Heart right ventricle (tissue), 16 donors: ENCODE results near the gene ANKRD60. TPM values are rescaled to one million over a fixed set of nuclear protein-coding genes. Genes with fewer than 3 reads are reported as not detected.

Experiments used
- ATAC-seq, 8 donors: fragments of 200-7000 bp; cut with Tn5 transposase; one replicate each; pipeline ENCODE4 v1.9.1; 2020; ENCODE audit warnings: mild to moderate bottlenecking in 8 of 8, moderate library complexity in 8 of 8, moderate number of reproducible peaks in 1 of 8
- DNase-seq, 2 donors: peaks; one replicate each; pipeline ENCODE4 v3.0.0-alpha.2; 2020
- H3K27ac ChIP-seq, 10 donors: fragments of 200-600 bp; sonication (generic) in 2 of 10; one replicate each; pipeline versions ENCODE4 v1.5.0 to v1.8.0; 2020 to 2022; ENCODE audit warnings: mild to moderate bottlenecking in 3 of 10
- H3K27me3 ChIP-seq, 7 donors: fragments of 200-600 bp; one replicate each; pipeline ENCODE4 v1.8.0; 2021 to 2022; ENCODE audit warnings: mild to moderate bottlenecking in 2 of 7
- H3K36me3 ChIP-seq, 9 donors: fragments of 200-600 bp; sonication (generic) in 1 of 9; one replicate each; pipeline versions ENCODE4 v1.5.0 to v1.8.0; 2020 to 2022; ENCODE audit warnings: mild to moderate bottlenecking in 2 of 9
- H3K4me1 ChIP-seq, 9 donors: fragments of 200-600 bp; sonication (generic) in 1 of 9; one replicate each; pipeline versions ENCODE4 v1.5.0 to v1.8.0; 2020 to 2022; ENCODE audit warnings: mild to moderate bottlenecking in 4 of 9
- H3K4me3 ChIP-seq, 10 donors: fragments of 200-600 bp; sonication (generic) in 2 of 10; one replicate each; pipeline versions ENCODE4 v1.5.0 to v1.8.0; 2020 to 2022; ENCODE audit warnings: mild to moderate bottlenecking in 7 of 10, moderate library complexity in 2 of 10
- H3K9me3 ChIP-seq, 11 donors: fragments of 200-600 bp in 10 of 11; sonication (generic) in 2 of 11; one replicate each; pipeline versions ENCODE4 v1.5.0 to v1.8.0; 2013 to 2022; ENCODE audit warnings: mild to moderate bottlenecking in 2 of 11, control low read depth in 1 of 11, moderate library complexity in 1 of 11
- CTCF ChIP-seq, 9 donors: fragments of 200-600 bp; sonication (generic) in 2 of 9; IDR thresholded peaks; one replicate each; pipeline versions ENCODE4 v1.5.0 to v1.8.0; 2021 to 2022; ENCODE audit warnings: antibody characterized with exemption in 9 of 9, mild to moderate bottlenecking in 5 of 9, moderate library complexity in 1 of 9
- WGBS, 2 donors: extraction: QIAGEN DNeasy Blood & Tissue Kit; methylation state at CpG; one replicate each; pipeline ENCODE4 v1.1.7; 2013; ENCODE audit warnings: inconsistent platforms in 1 of 2; 5-methylcytosine and 5-hydroxymethylcytosine counted together
- intact Hi-C, 10 donors: fragments of 100-400 bp; cut with DNase I; formaldehyde crosslinking; loops; one replicate each; pipeline versions ENCODE4 v1.11.1 to v1.14.2; 2022
- polyA plus RNA-seq, 2 donors: library from polyadenylated mRNA; stranded (reverse); fragments of 200-250 nt; gene quantifications; one replicate each; pipeline ENCODE4 v1.2.3, GENCODE V29; 2013
- total RNA-seq, 10 donors: library from RNA; stranded (reverse); fragmentation: NEBNext Ultra II Directional in 3 of 10; extraction: Animal tissue kit (Norgen Biotek cat#: 25700) in 3 of 10; gene quantifications; one replicate each; pipeline versions ENCODE4 v1.2.1 to v1.2.4, GENCODE V29; 2021 to 2023
- donor health status: Arrhythmogenic right ventricular cardiomyopathy.
- donor health status: ischemic (EF 13 %, LVEDD 7.1; RV severe dilation, severe dysfunction).
- donor health status: healthy with polysubstance abuse.
- donor health status: DM: no; HTN: yes; CAD: no.
- donor health status: DM: no; HTN: no; CAD: no.
- donor health status: ischemic (EF 25% LVEDD 6.9; RV normal size, moderate dysfunction).
- donor health status: ischemic (EF 25% LVEDD 5.7; RV mildly dilated, moderate dysfunction).
- donor health status: healthy.
- donor health status: DM: yes; HTN: yes; CAD: no.
- donor health status: Ischemic cardiomyopathy.
- donor health status: ischemic (EF 35%, LVEDD 5.7; RV mildly dilated, moderate dysfunction).
- donor health status: nonischemic (EF 11% LVEDD 7.7; RV severe dilation, severe dysfunction).
- donor health status: DM: yes; HTN: yes; CAD: no.
- donor health status: PGD.
- donor health status: ischemic (EF 29% LVEDD 5.4; RV normal size, mild dysfunction).
- donor health status: nonischemic (EF 23%, LVEDD 6.1; RV moderate dilation, normal function).

Gene ANKRD60
- total and polyA plus RNA-seq, 12 donors: not detected

- Histone ChIP-seq H3K9me3 (peaks cover 0 to 11% (median 0%) of the 10 kb centered on the region in 11 donors), H3K27ac (no peak overlapping the region), H3K36me3 (peaks cover 0 to 37% (median 12%) of the 10 kb centered on the region in 9 donors), H3K4me1 (no peaks in the 10 kb centered on the region), H3K4me3 (no peak overlapping the region), H3K27me3 (no peaks in the 10 kb centered on the region)
- intact Hi-C loops: loop anchor here in 1 of 10 donors (10.0 kb wide), 1 partner anchor 60 kb away; no protein-coding TSS in a partner anchor
- ATAC-seq: no peak
- DNase-seq: no peak
- no peak for TF ChIP-seq CTCF (IDR thresholded peaks at IDR 0.05)
These were observed 45.9 kb upstream of the ANKRD60 start for GRCh38 chr20:58274384-58274783.

- no peak overlapping the region for H3K27ac ChIP-seq
- ATAC-seq (no peak), DNase-seq (no peak)
- no peak overlapping the region for H3K4me3 ChIP-seq
- H3K36me3 ChIP-seq: peaks cover 0 to 61% (median 12%) of the 10 kb centered on the region in 9 donors
- no peaks in the 10 kb centered on the region for H3K27me3 ChIP-seq
- peaks cover 0 to 11% (median 0%) of the 10 kb centered on the region in 11 donors for H3K9me3 ChIP-seq
- H3K4me1 ChIP-seq: peaks cover 0 to 5% (median 0%) of the 10 kb centered on the region in 9 donors
- WGBS, 2 donors: 93 to 94% methylated on average over 9 of the region's 9 CpGs
- intact Hi-C loops: loop anchor here in 1 of 10 donors (10.0 kb wide), 1 partner anchor 63 kb away; no protein-coding TSS in a partner anchor
- TF ChIP-seq CTCF (IDR thresholded peaks at IDR 0.05): no peak
These were observed 43.3 kb upstream of the ANKRD60 start for GRCh38 chr20:58271606-58272351.

DNA sequence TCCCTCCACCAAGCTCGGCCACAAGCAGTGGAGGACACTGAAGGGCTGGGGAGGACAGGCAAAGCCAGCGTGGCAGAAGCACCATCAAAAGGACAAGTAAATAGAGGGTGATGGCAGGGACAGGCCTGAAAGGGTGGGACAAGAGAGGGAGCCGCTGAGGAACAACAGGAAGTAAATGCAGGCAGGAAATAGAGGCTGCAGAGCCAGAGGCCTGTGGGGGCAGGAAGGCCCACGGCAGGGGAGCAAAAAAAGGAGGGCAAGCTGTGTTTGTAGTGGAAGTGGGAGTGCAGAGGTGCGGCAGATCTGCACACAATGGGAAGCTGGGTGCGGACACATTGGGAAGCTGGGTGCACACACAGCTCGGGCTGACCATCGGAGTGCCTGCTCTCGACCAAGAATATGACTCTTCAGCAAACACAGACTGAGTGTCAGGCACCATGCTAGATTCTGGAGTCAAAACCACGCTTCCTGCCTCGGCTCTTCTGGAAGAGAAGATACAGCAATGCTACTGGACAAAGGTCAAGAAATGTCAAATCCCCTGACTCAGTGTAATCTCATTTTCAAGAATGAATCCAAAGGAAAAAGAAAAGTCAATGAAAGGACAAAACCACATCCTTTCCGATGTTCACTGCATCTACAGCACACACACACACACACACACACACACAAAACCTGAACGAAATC is 40.6 kb upstream of the ANKRD60 start:
- WGBS, 2 donors: 69 to 72% methylated on average over 13 of the region's 13 CpGs
- H3K9me3 ChIP-seq: peaks cover 0 to 4% (median 0%) of the 10 kb centered on the region in 11 donors
- H3K4me3 ChIP-seq: no peak overlapping the region
- TF ChIP-seq CTCF (IDR thresholded peaks at IDR 0.05): no peak
- no peaks in the 10 kb centered on the region for H3K27me3 ChIP-seq
- peaks cover 0 to 5% (median 0%) of the 10 kb centered on the region in 9 donors for H3K4me1 ChIP-seq
- ATAC-seq (no peak), DNase-seq (no peak)
- no peak overlapping the region for H3K27ac ChIP-seq
- intact Hi-C loops: no loop called here
- H3K36me3 ChIP-seq: peaks cover 0 to 86% (median 16%) of the 10 kb centered on the region in 9 donors

DNA sequence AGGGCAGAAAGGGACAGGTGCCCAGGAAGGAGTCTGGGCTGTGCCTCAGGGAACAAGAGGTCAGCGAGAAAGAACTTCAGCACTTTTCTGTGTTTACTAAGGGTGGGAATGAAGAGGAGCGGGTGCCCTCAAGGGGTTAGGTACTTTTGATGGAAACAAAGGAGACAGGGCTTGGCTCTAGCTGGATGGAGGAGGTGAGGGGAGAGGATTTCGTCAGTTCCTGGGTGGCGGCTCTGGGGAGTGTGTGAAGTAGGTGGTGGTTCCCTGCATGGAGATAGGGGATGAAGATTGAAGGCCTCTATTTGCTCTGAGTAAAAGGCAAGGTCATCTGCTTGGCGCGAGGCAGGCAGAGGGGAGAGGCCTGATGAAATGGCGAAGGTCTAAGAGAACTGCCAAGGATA is 40.0 kb upstream of the ANKRD60 start:
- WGBS, 2 donors: 96 to 98% methylated on average over 7 of the region's 7 CpGs
- Histone ChIP-seq H3K4me1 (peaks cover 0 to 5% (median 0%) of the 10 kb centered on the region in 9 donors), H3K4me3 (no peak overlapping the region), H3K27me3 (no peaks in the 10 kb centered on the region), H3K36me3 (peaks cover 0 to 93% (median 19%) of the 10 kb centered on the region in 9 donors), H3K9me3 (no peaks in the 10 kb centered on the region), H3K27ac (no peak overlapping the region)
- no peak for TF ChIP-seq CTCF (IDR thresholded peaks at IDR 0.05)
- intact Hi-C loops: no loop called here
- DNase-seq: no peak
- ATAC-seq: no peak
